ENCODE results near the gene PRPF6.

Gene PRPF6

GRCh38 chr20:64077541-64077875 lies 96.6 kb downstream of the PRPF6 start:
- no peak for DNase-seq (ENCODE audit: low read depth)

GRCh38 chr20:64077876-64078551 lies 97.1 kb downstream of the PRPF6 start:
- DNase-seq (ENCODE audit: low read depth) = no peak

- DNase-seq (ENCODE audit: low read depth) = no peak
Measured at GRCh38 chr20:64078934-64079272, 98.0 kb downstream of the PRPF6 start.

- DNase-seq (ENCODE audit: low read depth) = no peak
Measured at GRCh38 chr20:64079273-64080012, 98.5 kb downstream of the PRPF6 start, which contains the start of gene RGS19. Gene RGS19 (minus strand): TSS chr20:64079518. CDS start chr20:64076886, 2,632 bp downstream.

- no peak for DNase-seq (ENCODE audit: low read depth)
Measured at GRCh38 chr20:64080013-64080812, 99.3 kb downstream of the PRPF6 start, which contains the start of gene OPRL1. Gene OPRL1 (plus strand): TSS chr20:64080082. CDS start chr20:64092721, 12,639 bp downstream.

GRCh38 chr20:64080813-64081623 lies 100.1 kb downstream of the PRPF6 start:
- no peak for DNase-seq (ENCODE audit: low read depth)

- no peak for DNase-seq (ENCODE audit: low read depth)
Measured at GRCh38 chr20:64081624-64081964, 100.7 kb downstream of the PRPF6 start.

GRCh38 chr20:64082126-64082731 lies 101.3 kb downstream of the PRPF6 start:
- no peak for DNase-seq (ENCODE audit: low read depth)

All from HS-5 (cell line).